ENCODE data around the gene ATRIP.
A peak's percentile ranks its signal among the peaks of the same experiment; 100 is the strongest.

The ATRIP gene

DNA sequence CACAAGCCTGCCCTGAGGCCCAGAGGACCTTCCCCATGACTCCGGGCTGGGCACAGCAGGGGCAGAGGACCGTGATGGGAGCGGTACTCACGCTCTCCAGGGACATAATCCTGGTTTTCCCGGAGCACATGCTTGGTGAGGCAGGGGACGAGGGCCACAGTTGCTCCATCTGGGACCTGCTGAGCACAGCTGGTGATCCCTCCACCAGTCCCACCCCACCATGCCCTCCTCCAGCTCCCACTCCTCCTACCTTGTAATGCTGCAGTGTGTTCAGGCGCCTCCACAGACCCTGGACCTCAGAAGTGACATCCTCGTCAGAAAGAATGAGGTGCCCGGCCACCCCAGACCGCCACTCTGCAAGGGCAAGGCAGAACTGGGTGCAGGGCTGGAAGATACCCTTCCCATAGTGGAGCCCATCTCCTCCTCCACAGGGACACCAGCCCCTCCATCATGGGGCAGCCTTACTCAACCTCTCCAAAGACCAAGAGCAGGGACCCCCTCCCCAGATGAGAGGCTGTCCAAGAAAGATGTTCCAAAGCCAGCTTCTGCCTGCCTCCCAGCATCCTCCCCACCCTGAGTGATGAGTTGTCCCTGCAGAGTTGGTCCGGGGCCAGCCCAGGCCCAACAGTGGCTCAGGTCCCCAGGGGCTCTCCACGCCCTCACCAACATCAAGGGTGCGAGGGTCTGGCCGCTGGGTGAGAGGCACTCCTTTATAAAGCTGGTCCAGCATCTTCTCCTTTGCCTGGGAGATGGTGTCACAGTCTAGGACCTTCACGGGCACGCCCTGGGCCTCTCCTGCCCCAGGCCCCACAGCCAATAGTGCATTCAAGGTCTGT lies 36.1 kb upstream of the ATRIP start:
- DNase-seq, result no peak

DNA sequence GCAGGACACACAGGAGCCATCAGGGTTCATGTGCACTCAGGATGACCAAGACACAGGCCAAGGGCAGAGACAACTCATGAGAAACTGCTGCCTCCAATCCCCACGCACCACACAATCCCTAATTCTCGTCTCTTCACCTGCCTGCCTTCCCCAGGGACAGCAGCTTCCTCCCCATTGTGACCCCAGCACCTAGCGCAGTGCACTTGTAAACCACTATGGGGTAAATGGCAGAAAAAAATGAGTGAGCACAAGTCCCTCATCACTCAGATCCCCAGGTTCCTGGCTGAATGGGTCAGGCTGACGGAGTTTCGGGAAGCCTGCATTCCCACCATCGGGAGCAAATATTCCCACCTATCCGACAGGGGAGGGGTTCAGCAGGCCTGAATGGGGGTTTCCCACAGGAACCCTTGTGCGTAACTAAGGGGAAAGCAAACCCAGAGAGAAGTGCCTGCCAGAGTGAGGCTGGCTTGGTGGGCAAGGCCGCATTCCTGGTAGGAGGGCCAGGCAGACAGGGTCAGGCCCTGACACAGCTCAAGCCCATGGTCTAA lies 35.4 kb upstream of the ATRIP start:
- DNase-seq, result no peak

DNA sequence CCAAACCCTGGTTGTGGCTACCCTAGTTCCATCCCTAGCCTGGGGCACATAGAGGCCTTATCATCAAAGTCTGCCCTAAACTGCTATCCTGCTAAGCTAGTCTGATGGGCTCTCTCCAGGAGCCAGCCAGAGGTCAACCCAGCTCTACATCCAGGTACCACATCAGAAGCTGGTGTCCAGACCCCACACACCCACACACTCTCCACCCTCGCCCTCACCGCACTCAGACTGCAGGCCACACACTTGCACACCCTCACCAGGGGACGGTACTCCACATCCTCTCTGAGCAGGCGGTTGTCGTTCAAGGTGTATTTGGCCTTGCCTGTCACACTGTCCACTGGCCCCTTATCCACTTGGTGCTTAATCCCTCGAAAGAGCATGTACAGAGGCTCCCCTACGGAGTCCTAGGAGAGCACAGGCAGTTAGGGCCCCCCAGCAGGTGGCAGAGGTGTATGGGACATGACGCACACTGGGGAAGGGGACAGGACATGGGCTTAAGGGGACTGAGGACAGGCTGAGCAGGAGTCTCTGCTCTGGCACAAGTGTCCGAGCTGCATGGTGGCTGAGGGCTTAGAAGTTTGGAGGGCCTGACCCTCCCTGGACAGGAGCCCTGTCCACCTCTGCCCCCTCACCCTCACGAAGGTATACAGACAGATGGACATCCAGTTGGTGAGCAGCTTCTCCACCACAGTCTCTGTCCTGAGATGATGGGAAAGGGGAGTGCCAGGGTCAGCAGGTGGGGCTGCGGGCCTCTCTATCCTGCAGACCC lies 34.7 kb upstream of the ATRIP start:
- no peak for DNase-seq

DNA sequence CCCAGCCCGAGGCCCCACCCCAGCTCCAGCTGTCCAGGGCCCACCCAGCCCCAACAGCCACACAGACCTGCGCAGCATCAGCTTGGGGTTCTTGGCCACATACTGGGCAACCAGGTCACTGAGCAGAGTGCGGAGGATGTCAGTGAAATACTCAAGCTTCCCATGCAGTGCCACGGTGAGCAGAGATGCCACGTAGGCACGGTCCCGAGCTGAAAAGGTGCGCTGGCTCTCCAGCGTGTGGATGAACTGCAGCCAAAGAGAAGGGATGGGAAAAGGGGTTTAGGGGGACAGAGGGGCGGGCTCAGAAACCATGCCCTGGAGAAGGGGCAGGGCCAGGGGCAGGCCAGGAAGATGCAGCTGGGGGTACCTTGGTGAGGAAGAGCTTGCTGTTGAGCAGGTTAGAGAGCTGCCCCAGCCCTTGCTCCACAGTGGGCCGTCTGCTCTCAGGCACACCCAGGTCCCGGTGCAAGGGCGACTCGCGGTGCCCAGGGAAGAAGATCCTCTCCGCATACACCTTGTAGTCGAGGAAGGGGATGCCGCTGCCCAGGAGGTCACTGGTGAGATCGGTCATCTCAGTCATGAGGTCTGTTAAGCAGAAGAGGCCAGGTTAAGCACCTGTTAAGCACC lies 34.0 kb upstream of the ATRIP start:
- no peak for DNase-seq

DNA sequence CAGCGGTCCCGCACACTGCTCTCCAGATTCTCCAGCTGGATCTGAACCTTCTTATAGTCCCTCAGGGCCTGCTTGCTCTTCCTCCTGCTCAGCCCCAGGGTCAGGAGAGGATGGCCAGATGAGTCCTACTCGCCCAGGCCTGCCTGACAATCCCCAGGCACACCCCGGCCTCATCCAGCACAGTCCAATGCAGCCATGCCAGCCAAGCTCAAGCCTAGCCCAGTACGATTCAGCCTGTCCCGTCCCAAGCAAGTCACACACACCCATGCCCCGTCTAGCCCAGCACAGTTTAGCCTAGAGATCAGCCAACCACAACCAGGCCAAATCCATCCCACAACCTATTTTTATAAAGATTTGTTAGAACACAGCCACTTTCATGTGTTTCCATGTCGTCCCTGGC lies 33.5 kb upstream of the ATRIP start:
- DNase-seq, result no peak

DNA sequence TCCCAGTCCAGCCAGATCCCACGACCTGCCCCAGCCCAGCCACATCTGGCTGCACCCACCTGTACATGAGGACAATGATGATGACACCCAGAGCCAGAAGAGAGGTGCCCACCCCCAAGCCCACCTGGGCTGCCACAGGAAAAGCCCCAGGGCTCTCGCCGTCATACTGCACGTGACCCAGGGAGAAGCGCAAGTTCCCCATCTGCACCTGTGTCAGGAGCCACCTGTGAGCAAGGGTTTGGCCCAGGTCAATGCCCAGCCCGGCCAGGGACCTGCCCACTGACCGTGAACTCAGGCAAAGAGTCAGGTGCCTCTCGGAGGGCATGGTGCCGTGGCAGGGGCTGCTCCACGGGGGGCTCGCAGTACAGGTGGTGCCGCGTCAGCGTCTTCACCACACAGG lies 32.9 kb upstream of the ATRIP start:
- DNase-seq, result no peak

DNA sequence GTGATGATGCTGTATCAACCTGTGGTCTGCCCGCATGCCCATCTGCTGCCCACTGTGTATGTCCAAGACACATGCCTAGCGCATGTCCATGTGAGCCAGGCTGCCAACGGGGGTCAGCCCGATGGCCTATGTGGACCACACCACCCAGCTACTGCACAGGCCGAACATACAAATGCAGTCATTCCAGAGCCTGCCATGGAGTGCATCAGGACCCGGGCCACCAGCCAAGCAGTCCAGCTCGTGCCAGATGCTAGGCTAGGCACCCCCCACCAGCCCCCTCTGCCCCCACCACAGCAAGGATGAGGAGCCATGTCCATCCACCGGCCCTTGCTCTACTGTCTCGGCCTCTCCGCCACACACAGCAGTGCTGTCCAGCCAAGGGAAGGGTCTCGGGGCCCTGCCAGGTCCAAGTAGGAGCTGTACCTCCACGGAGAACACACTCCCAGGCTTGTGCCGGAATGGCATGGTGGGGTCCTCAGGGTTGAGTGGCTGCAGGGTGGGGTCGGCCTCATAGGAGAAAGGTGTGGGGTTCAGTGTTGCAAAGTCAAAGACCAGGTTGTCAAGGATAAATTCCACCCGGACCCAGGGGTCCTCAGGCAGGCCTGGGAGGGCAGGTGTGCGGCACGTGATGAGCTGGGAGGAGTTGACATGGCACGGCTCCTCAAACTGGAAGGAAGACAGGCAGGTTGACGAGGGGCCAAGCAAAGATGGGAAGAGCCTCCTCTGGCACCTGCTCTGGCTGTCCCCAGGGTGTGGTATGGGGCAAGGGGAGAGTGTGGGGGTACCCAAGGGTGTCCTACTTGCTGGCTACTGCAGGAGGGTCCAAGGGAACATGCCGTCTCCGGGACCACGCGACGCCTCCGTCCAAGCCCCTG lies 31.9 kb upstream of the ATRIP start:
- peak in 1 of 2 experiments; percentile 3 for DNase-seq

DNA sequence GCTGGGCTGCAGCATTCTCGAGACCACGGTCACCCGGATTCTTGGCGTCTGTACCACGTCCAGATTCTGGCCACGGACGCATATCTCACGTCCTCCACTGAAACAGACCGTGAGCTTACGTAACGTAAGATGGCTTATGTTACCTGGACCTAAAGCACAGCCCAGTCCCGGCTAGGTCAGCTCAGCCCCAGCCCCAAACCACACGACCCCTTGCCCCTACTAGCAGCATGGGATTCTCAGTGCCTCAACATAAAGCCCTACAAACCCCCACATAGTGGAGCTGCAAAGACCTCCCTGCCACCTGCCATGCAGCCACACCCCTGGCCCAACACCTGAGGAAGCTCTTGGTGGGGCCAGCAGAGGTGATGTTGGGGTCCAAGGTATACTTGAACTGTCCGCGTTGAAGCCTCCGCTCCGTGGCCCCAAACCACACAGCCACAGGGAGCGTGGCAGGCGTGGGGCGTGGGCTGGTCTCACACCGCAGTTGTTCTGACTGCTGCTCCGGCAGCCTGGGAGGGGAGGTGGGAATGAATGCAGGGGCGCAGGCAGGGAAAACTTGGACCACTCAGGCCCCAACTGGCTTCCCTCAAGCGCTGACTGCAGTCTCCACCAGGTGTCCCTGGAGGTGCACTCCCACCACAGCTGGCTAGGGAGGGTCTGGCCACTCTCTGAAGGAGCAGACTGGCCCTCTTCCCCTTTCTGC lies 31.1 kb upstream of the ATRIP start:
- no peak for DNase-seq

DNA sequence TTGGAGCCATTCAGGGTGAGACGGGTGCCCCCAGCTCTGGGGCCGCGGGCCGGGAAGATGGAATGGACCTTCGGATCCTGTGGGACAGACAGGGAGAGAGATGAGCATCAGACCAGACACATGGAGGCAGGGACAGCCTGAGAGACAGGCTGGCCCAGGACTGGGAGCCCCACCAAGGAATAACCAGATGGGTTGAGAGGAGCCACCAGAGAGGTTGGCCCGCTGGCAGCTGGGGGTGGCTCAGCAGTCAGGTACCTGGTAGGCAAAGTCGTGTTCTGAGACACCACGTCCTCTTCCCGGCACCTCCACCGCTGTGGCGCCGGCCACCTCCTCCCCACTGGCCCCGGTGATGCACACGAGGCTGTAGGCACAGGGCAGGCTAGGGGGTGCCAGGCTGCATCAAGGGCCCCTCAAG lies 30.4 kb upstream of the ATRIP start:
- DNase-seq, result no peak

DNA sequence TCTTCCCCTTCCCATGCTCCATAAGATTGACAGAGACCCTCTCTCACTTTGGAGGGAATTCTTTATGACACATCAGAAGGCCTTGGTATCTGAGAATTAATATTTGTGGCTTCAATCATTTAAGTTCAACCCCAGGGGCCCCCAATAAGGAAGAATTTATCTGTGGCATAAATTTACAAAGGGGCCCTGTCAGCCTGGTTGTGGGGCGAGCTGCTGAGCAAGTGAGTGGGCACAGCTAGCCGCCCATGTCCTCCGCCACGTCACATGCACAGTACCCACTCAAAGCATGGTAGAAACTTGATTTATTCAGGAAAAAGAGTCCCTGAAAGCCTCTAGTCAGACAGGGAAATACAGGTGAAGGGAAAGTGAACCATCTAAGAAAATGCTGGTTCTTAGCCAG lies 30.0 kb upstream of the ATRIP start:
- no peak for DNase-seq

DNA sequence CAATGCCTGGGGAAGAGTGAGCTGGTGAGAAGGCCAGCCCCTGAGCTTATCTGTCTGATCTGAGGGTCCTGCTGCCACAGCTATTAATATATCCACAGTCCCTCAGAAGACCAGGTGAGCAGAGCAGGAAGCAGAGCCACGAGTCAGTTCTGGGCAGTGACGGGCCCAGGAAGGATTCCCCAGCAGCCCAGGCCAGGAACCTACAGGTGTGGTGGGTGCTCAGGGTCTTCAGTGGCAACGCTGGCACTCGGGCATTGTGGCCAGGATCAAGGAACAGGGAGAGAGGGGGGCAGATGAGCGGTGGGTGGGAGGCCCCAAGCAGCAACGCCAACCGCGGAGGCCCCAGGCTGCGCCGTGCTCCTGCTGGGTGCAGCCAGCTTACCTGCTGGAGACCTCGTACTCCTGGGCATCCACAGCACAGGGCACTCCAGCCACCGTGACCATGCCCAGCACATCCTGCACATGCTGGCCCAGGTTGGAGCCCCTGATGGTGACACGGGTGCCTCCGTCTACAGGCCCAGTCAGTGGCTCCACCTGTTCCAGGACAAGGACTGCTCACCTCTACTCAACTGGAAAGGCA lies 28.9 kb upstream of the ATRIP start:
- DNase-seq, result no peak

DNA sequence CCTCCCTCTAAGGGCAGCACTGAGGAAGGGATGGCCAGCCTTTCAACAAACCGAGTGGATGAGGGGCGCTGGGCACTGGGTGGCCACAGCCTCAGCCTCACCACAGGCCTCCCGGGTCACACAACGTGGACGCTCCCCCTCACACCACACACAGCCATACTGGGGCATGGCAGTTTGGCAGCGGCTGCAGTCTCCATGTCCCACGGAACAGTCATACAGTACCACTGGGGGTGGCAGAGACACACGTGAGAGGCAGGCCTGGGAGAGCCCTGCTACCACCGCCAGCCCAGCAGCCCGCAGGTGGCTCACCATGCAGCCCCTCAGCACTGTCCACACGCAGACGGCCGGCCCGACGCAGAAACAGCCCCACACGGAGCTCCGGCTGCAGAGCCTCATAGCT lies 28.4 kb upstream of the ATRIP start:
- no peak for DNase-seq

DNA sequence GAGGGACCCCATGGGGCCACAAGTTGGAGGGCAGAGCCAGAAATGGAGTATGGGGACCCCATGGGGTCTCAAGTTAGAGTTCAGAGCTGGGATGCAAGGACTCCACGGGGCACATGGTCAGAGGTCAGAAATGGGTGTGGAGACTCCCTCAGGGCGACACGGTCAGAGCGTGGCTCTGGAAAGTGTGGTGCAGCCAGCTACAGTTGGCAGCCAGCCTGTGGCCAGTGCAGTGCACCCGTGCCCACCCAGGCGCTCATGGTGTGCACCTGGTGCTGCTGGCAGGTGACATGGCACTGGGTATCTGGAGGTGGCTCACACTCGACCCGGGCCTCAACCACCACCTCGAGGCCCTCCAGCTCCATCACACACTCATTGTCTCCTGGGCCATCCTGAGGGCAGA lies 27.9 kb upstream of the ATRIP start:
- no peak for DNase-seq

DNA sequence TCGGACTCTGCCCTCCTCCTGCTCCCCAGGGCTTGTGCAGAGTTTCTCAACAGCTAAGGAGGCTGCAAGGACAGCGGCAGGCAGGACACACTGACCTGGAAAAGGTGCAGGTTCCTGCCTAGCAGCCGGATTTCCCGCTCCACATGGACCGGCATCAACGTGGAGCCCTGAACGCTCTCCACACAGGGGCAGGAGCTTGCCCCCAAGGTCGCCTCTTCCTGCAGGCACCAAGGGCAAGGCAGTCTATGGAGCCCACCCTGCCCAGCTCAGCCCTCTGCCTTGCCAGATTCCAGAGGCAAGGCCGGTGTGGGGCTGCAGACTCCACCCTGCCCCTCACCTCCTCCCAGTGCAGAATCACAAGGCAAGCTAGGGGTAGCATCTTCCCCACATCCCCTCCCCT lies 27.4 kb upstream of the ATRIP start:
- no peak for DNase-seq

DNA sequence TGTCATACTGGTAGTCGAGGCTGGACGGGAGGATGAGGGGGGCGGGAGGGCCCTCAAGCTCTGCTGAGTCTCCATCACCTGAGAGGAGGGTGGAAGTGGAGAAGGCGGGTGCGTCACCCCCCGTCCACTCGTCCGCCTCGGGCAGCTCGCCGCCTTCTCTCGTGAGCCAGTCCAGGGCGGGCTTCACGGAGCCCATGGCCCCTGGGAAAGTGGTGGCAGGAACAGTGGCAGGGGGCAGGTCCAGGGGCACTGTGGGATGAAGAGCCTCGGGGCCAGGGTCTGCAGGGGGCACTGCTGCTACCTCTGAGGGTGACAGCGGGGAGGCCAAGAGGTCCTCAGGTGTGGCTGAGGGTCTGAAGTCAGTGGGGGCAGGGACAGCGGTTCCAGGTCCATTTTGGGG lies 26.9 kb upstream of the ATRIP start:
- no peak for DNase-seq

DNA sequence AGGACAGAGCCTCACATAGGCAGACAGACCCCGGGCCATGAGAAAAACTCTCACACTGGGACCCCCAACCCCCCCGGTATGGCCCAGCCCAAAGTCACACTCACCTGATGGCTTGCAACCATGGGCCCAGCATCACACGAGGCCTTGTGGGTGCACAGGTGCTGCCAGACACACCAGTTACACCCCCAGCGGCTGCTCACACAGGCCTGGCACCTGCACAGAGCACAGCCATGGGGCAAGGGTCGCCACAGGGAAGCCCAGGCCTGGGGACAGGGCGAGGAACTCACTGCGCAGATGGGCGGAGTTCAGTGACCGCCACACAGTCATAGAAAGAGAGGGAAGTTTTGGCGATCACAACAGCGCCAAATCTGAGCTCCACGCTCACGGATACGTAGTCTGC lies 26.0 kb upstream of the ATRIP start:
- DNase-seq, result no peak

DNA sequence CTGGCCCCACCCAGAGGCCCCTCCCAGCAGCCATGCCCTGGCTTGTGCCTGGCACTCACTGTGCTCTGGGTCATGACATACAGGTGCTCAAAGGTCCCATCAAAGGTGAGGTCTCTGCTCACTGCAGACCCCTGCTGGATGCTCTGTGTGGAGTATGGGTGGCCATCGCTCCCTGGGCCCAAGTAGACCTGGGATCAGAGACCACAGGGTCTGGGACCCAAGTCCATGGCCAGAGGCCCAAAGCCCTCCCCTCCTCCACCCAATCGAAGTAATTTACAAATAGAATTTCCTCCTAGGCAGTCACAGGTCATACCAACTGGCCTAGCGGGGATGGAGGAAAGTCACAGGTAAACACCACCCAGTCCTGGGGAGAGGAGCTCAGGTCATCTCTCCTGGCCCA lies 24.3 kb upstream of the ATRIP start:
- no peak for DNase-seq

DNA sequence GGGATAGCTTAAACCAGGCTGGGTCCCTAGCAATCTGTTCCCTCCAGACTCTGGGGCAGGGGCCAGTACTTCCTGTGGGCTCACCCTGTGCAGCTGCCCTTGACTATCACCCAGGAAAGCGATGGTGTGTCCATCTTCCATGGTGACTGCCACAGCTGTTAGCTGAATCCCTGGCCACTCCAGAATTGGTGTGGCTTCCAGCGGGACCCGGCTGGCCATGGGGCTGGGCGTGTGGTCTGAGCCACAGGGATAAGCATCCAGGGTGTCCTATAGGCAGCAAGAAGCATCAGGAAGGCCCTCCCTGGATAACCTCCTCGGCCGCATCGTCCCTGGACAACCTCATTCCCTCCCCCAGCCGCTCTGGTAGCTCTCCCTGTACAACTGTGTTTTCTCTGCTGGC lies 23.9 kb upstream of the ATRIP start:
- DNase-seq, result no peak

DNA sequence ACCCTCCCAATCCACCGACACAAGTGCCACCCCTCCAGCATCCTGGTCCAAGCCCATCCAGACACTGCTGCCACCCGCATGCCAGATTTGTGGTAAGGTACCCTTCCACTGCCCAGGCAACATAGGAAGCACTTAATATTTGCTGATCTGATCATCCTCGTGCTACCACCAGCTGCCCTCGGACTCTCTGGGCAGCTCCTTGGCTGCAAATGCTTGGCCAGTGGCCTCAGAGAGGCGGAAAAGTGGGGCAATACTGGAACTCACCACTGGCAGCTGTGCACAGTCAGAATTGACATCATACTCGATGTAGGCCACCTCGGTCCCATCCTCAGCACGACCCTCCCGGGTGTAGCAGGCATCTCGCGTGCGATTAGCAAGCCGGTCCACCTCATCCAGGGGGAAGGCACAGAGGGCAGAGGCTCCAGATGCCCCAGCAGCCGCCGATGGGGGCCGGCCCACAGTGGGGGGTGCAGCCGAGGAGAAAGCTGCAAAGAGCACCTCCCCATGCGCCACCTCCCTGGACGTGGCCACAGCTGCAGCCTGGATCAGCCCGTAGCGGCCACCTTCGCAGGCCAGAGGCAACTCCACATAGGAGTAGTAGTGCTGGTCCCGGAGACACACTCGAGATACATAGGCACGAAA lies 23.2 kb upstream of the ATRIP start:
- no peak for DNase-seq

DNA sequence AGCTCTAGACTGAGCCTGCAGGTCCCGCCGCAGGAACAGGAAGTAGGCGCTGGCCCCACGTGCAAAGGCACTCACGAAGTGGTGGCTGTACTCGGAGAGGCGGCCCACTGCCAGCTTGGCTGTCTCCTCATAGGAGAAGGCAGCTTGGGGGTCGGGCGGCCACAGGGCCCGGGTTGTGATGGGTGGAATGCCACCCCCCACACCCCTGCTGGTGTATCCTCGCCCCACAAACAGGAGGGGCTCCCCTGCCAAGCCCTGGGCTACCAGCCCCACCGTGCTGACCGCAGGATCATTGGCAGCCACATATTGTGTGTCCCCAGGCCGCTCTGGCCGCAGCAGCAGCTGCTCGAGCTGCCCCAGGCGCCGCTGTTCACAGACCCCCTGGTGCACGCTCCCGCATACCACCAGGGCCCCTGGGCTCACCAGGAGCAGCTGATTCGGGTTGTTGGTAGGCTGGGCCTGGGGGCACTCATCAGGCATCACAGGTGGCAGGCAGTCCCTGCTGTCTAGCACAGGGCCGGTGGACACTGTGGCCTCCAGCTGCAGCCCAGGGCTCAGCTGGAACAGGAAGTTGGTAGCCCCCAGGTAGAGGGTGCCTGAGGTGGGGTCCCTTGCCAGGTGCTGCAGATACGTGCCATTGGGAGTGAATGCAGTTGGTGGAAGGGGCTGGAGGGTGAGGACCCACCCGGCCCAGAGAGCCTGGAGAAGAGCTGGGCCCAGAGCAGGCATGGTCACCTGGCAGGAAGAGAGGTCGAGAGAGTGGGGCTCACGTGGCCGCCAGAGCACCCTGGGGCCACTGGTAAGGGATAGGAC lies 22.4 kb upstream of the ATRIP start:
- DNase-seq, result no peak

Data from NCI-H446 (cell line).